ENCODE results near the gene KCNC2. TPM values are rescaled to one million over a fixed set of nuclear protein-coding genes. Genes with fewer than 3 reads are reported as not detected.

Gene KCNC2
- total RNA-seq, 6 experiments from 2014 or later: not detected

DNA sequence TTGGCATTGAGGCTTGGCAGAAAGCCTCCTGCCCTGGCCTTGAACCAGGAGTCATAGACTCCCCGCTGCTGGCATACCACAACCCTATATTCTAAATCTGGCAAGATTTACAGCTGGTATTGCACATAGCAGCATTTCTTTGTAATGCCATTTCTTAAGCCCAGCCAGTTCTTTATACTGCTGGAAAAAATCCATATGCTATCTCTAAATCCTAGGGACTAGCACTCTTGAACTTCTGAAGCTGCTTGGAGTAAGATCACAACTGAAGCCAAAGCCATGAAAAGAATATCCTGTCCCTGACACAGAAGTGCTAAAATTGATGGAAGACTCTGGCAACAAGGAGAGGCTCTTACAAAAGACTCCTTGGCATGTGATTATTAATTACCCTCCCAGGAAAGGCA lies 89.3 kb downstream of the KCNC2 start:
- no peak for DNase-seq
- peaks cover 4% of the 10 kb centered on the region; the same call in 1 of the 2 replicates for H3K27me3 Mint-ChIP-seq (ENCODE audit: insufficient read depth)
- TF ChIP-seq, protein P1, sequence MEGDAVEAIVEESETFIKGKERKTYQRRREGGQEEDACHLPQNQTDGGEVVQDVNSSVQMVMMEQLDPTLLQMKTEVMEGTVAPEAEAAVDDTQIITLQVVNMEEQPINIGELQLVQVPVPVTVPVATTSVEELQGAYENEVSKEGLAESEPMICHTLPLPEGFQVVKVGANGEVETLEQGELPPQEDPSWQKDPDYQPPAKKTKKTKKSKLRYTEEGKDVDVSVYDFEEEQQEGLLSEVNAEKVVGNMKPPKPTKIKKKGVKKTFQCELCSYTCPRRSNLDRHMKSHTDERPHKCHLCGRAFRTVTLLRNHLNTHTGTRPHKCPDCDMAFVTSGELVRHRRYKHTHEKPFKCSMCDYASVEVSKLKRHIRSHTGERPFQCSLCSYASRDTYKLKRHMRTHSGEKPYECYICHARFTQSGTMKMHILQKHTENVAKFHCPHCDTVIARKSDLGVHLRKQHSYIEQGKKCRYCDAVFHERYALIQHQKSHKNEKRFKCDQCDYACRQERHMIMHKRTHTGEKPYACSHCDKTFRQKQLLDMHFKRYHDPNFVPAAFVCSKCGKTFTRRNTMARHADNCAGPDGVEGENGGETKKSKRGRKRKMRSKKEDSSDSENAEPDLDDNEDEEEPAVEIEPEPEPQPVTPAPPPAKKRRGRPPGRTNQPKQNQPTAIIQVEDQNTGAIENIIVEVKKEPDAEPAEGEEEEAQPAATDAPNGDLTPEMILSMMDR (IDR thresholded peaks at IDR 0.05): no peak
- no peak overlapping the region for H3K4me3 Mint-ChIP-seq
- H3K4me1 Mint-ChIP-seq (ENCODE audit: low read depth): no peaks in the 10 kb centered on the region
- no peaks in the 10 kb centered on the region for H3K9me3 Mint-ChIP-seq
- H3K27ac Mint-ChIP-seq: no peak overlapping the region
- H3K36me3 Mint-ChIP-seq (ENCODE audit: low read depth): no peaks in the 10 kb centered on the region

DNA sequence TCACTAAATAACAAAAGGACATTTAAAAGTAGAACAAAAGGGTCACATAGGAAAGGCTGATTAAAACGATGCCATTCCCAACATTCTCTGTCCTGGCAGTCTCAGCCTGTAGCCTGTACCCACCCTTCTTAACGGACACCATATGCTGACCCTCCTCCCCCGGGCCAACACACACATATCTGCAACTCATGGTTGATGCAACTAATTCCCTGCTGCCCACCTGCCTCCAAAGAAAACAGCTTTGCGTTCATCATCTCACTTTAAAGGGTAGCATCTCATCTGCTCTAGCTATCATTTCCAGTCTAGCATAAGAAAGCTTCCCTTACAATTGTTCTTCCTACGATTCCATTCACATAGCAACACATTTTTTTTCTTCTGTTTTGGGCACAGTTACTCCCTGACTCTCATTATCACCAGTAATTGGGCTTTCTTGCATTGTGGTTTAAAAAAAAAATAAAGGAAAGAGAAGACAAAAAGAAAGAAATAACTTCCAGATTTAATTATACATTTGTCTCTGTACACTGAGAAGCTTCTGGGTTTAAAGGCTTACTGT lies 92.9 kb downstream of the KCNC2 start:
- H3K36me3 Mint-ChIP-seq (ENCODE audit: low read depth): no peaks in the 10 kb centered on the region
- H3K27me3 Mint-ChIP-seq (ENCODE audit: insufficient read depth): peaks cover 7% of the 10 kb centered on the region; the same call in 1 of the 2 replicates
- no peak overlapping the region for H3K27ac Mint-ChIP-seq
- no peak for DNase-seq
- H3K9me3 Mint-ChIP-seq: no peaks in the 10 kb centered on the region
- TF ChIP-seq, protein P1 (IDR thresholded peaks at IDR 0.05): no peak
- H3K4me3 Mint-ChIP-seq: no peak overlapping the region
- no peaks in the 10 kb centered on the region for H3K4me1 Mint-ChIP-seq (ENCODE audit: low read depth)

DNA sequence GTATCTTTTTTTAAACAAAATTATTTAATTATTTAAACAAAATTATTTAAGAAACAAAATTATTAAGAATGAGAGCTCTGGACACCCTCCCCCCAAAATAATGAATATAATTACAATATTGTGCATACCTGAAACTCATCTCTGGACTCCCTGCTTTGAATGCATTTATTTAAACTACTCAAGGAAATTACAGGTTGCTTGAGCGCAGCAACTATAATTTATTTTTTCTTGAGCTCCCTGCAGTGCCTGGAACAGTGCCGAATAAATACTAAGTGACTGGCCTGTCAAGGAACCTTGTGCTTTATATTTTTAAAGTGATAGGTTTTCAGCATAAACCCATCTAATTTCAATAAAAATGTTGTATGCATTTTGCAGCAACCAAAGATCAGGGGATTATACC lies 93.9 kb downstream of the KCNC2 start:
- no peak for DNase-seq
- no peak overlapping the region for H3K27ac Mint-ChIP-seq
- H3K4me1 Mint-ChIP-seq (ENCODE audit: low read depth): no peaks in the 10 kb centered on the region
- no peaks in the 10 kb centered on the region for H3K9me3 Mint-ChIP-seq
- peaks cover 7% of the 10 kb centered on the region; the same call in 1 of the 2 replicates for H3K27me3 Mint-ChIP-seq (ENCODE audit: insufficient read depth)
- H3K36me3 Mint-ChIP-seq (ENCODE audit: low read depth): no peaks in the 10 kb centered on the region
- H3K4me3 Mint-ChIP-seq: no peak overlapping the region
- TF ChIP-seq, protein P1 (IDR thresholded peaks at IDR 0.05): no peak

DNA sequence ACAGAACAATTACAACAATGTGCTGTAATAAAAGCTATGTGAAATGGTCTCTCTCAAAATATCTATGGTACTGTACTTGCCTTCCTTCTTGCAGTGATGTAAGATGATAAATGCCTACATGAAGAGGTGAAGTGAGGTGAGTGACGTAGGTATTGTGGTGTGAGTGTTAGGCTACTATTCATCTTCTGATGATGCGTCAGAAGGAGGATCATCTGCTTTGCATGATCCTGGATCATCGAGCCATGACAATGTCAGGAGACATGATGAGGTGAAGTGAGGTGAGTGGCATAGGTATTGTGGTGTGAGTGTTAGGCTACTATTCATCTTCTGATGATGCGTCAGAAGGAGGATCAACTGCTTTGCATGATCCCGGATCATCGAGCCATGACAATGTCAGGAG lies 105.8 kb downstream of the KCNC2 start:
- no peak for DNase-seq
- Mint-ChIP-seq H3K36me3 (ENCODE audit: low read depth) (no peaks in the 10 kb centered on the region), H3K9me3 (no peaks in the 10 kb centered on the region), H3K4me3 (no peak overlapping the region), H3K4me1 (ENCODE audit: low read depth) (no peaks in the 10 kb centered on the region), H3K27me3 (ENCODE audit: insufficient read depth) (peaks cover 2% of the 10 kb centered on the region; the same call in 1 of the 2 replicates), H3K27ac (no peak overlapping the region)
- TF ChIP-seq, protein P1 (IDR thresholded peaks at IDR 0.05): no peak

DNA sequence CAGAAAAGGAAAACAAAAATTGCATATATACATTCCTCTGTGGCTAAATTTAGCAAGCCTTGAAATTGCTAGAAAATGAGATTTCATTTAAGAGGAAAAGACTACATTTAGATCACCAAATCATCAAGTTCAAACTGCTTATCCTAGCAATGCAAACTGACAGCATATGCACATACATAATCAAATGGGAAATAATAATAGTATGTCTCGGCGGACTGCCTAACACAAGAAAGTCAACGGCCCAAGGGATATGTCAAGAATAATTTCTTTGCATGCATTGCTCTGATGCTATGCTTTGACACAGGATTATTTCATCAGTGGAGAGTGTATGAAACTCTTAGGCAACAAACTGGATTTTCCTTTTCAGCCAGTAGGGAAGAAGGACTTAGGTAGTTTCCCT lies 107.9 kb downstream of the KCNC2 start:
- no peaks in the 10 kb centered on the region for H3K9me3 Mint-ChIP-seq
- no peak overlapping the region for H3K4me3 Mint-ChIP-seq
- TF ChIP-seq, protein P1 (IDR thresholded peaks at IDR 0.05): no peak
- DNase-seq: no peak
- H3K27me3 Mint-ChIP-seq (ENCODE audit: insufficient read depth): no peaks in the 10 kb centered on the region
- H3K4me1 Mint-ChIP-seq (ENCODE audit: low read depth): no peaks in the 10 kb centered on the region
- H3K27ac Mint-ChIP-seq: no peak overlapping the region
- H3K36me3 Mint-ChIP-seq (ENCODE audit: low read depth): no peaks in the 10 kb centered on the region
